CD4-positive, alpha-beta T cell (primary cell): Measurements from ENCODE around the gene KCNH4. TPM values are rescaled to one million over a fixed set of nuclear protein-coding genes. Genes with fewer than 3 reads are reported as not detected.

Experiments used
- ATAC-seq: fragments of 200-7000 bp; cut with Tn5 transposase; one replicate; pipeline ENCODE4 v1.10.0; 2022; ENCODE audit warnings: mild to moderate bottlenecking; ENCODE audit not compliant: poor library complexity
- CTCF ChIA-PET: fragments of 350-600 bp; sonication (Branson Sonifier 250); formaldehyde crosslinking; loops from one replicate; lab custom pipeline; 2021; ENCODE audit warnings: antibody characterized with exemption, inconsistent platforms; lab: Charles Lee
- POLR2A ChIA-PET: fragments of 350-600 bp; sonication (Branson Sonifier 250); formaldehyde crosslinking; loops from one replicate; lab custom pipeline; 2021; ENCODE audit warnings: antibody characterized with exemption, inconsistent platforms; lab: Charles Lee
- DNase-seq, 14 experiments: peaks; one replicate each; pipeline ENCODE4 v3.0.0-alpha.2; 2013 to 2020; ENCODE audit warnings: mixed read lengths in 2 of 14
- H3K27ac ChIP-seq, 2 donors: one replicate each; pipeline versions ENCODE4 v1.5.1 to v1.7.0; 2013; ENCODE audit warnings: low read length in 2 of 2, low read depth in 1 of 2, mild to moderate bottlenecking in 1 of 2
- H3K27me3 ChIP-seq, 2 experiments: 1 replicate in 1 of 2; 2 replicates in 1 of 2; pipeline versions ENCODE4 v1.6.1 to v1.7.0; 2013; ENCODE audit warnings: low read length in 2 of 2, control low read depth in 1 of 2, mild to moderate bottlenecking in 1 of 2, moderate library complexity in 1 of 2; ENCODE audit not compliant: insufficient read depth in 2 of 2, control insufficient read depth in 1 of 2
- H3K36me3 ChIP-seq: one replicate; pipeline ENCODE4 v1.6.1; 2013; ENCODE audit warnings: low read length, control low read depth; ENCODE audit not compliant: insufficient read depth
- H3K4me1 ChIP-seq: one replicate; pipeline ENCODE4 v1.6.1; 2013; ENCODE audit warnings: low read length, control low read depth; ENCODE audit not compliant: insufficient read depth
- H3K4me3 ChIP-seq: one replicate; pipeline ENCODE4 v1.5.1; 2013; ENCODE audit warnings: mild to moderate bottlenecking, low read length, moderate library complexity
- H3K9me3 ChIP-seq, 2 experiments: 1 replicate in 1 of 2; 2 replicates in 1 of 2; pipeline versions ENCODE4 v1.6.1 to v1.7.0; 2013; ENCODE audit warnings: low read length in 2 of 2, mild to moderate bottlenecking in 2 of 2, control low read depth in 1 of 2, moderate library complexity in 1 of 2; ENCODE audit not compliant: control insufficient read depth in 1 of 2, insufficient read depth in 1 of 2
- H3K27ac Mint-ChIP-seq: one replicate; pipeline ENCODE4 v1.8.0; 2020; ENCODE audit warnings: mixed read lengths
- H3K27me3 Mint-ChIP-seq: one replicate; pipeline ENCODE4 v1.8.0; 2021; ENCODE audit warnings: mixed read lengths
- H3K36me3 Mint-ChIP-seq: one replicate; pipeline ENCODE4 v1.8.0; 2021; ENCODE audit warnings: low read depth, mixed read lengths
- H3K4me1 Mint-ChIP-seq: one replicate; pipeline ENCODE4 v1.8.0; 2021; ENCODE audit warnings: low read depth, mixed read lengths
- H3K4me3 Mint-ChIP-seq: one replicate; pipeline ENCODE4 v1.8.0; 2020; ENCODE audit warnings: mild to moderate bottlenecking, mixed read lengths
- H3K9me3 Mint-ChIP-seq: one replicate; pipeline ENCODE4 v1.8.0; 2020; ENCODE audit warnings: mixed read lengths
- intact Hi-C, 2 experiments: fragments of 100-400 bp; cut with DNase I in 1 of 2; cut with micrococcal nuclease in 1 of 2; formaldehyde crosslinking; loops; one replicate each; pipeline versions ENCODE4 v1.15.1 to v1.9.0; 2023 to 2025; cut with DNase I, micrococcal nuclease
- total RNA-seq, 174 experiments: library from RNA in 2 of 174; stranded (reverse) in 2 of 174; gene quantifications; one replicate each; pipeline ENCODE4 v1.2.3 and lab custom pipeline; 2021 to 2026
- TF ChIP-seq, protein P1 (sequence below): fragments of 200-600 bp; IDR thresholded peaks from one replicate; pipeline ENCODE4 v1.8.0; 2022; ENCODE audit warnings: antibody characterized with exemption, mild to moderate bottlenecking

KCNH4 gene
- total RNA-seq, 2 experiments from 2014 or later, result 0.17 to 0.25 TPM

DNA sequence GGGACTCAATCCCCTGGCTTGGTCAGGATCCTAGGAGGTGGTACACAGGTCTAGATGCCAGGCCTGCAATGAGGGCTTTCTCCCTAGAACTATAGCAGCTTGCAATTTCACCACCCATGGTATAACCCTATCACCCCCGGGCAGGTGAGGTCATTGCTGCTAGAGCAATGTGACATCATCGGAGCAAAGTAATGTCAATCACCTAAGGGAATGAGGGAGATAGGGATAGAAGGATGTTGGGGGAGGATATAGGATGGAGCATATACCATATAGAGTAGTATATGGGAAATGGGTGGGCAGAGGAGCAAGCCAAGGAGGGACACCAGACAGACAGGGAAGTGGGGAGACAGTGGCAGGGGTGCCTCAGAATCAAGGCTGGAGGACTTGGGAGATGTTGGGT lies 3.3 kb downstream of the KCNH4 start:
- CTCF ChIA-PET, result no interaction called here

GRCh38 chr17:42174126-42174783 lies 6.7 kb downstream of the KCNH4 start:
- Mint-ChIP-seq H3K27ac (no peak overlapping the region), H3K36me3 (no peaks in the 10 kb centered on the region), H3K4me1 (peaks cover 7% of the 10 kb centered on the region), H3K4me3 (no peak overlapping the region), H3K9me3 (no peaks in the 10 kb centered on the region), H3K27me3 (peaks cover 16% of the 10 kb centered on the region)
- H3K4me1 ChIP-seq, result peaks cover 15% of the 10 kb centered on the region
- intact Hi-C loops, result no loop called here
- CTCF ChIA-PET, result no interaction called here
- no peak overlapping the region for H3K27ac ChIP-seq
- no peak overlapping the region for H3K4me3 ChIP-seq
- no peaks in the 10 kb centered on the region for H3K36me3 ChIP-seq
- POLR2A ChIA-PET, result no interaction called here
- H3K9me3 ChIP-seq, result no peaks in the 10 kb centered on the region
- TF ChIP-seq, protein P1, sequence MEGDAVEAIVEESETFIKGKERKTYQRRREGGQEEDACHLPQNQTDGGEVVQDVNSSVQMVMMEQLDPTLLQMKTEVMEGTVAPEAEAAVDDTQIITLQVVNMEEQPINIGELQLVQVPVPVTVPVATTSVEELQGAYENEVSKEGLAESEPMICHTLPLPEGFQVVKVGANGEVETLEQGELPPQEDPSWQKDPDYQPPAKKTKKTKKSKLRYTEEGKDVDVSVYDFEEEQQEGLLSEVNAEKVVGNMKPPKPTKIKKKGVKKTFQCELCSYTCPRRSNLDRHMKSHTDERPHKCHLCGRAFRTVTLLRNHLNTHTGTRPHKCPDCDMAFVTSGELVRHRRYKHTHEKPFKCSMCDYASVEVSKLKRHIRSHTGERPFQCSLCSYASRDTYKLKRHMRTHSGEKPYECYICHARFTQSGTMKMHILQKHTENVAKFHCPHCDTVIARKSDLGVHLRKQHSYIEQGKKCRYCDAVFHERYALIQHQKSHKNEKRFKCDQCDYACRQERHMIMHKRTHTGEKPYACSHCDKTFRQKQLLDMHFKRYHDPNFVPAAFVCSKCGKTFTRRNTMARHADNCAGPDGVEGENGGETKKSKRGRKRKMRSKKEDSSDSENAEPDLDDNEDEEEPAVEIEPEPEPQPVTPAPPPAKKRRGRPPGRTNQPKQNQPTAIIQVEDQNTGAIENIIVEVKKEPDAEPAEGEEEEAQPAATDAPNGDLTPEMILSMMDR, result no peak
- DNase-seq, result no peak
- peaks cover 0 to 3% of the 10 kb centered on the region in 2 experiments for H3K27me3 ChIP-seq
- no peak for ATAC-seq

More for the DNA sequence above, 3.3 kb downstream of the KCNH4 start:
- POLR2A ChIA-PET, result no interaction called here
- Histone ChIP-seq H3K4me3 (no peak overlapping the region), H3K27me3 (peaks cover 0 to 15% of the 10 kb centered on the region in 2 experiments), H3K4me1 (peaks cover 40% of the 10 kb centered on the region), H3K27ac (no peak overlapping the region), H3K36me3 (no peaks in the 10 kb centered on the region), H3K9me3 (peaks cover 0 to 12% of the 10 kb centered on the region in 2 experiments)
- DNase-seq (no peak), ATAC-seq (no peak)
- H3K4me1 Mint-ChIP-seq, result peaks cover 27% of the 10 kb centered on the region
- peaks cover 38% of the 10 kb centered on the region for H3K27me3 Mint-ChIP-seq
- H3K9me3 Mint-ChIP-seq, result no peaks in the 10 kb centered on the region
- intact Hi-C loops, result loop anchor here in 1 of 2 experiments (2.0 kb wide), 1 partner anchor 21 kb away; no protein-coding TSS in a partner anchor
- H3K27ac Mint-ChIP-seq, result no peak overlapping the region
- TF ChIP-seq, protein P1, result no peak
- H3K4me3 Mint-ChIP-seq, result peak overlapping the region; percentile 48
- no peaks in the 10 kb centered on the region for H3K36me3 Mint-ChIP-seq

GRCh38 chr17:42171831-42172230 lies 9.1 kb downstream of the KCNH4 start:
- Mint-ChIP-seq H3K4me1 (no peaks in the 10 kb centered on the region), H3K9me3 (no peaks in the 10 kb centered on the region), H3K27ac (no peak overlapping the region), H3K4me3 (no peak overlapping the region), H3K36me3 (no peaks in the 10 kb centered on the region), H3K27me3 (no peaks in the 10 kb centered on the region)
- CTCF ChIA-PET, result no interaction called here
- H3K27me3 ChIP-seq, result no peaks in the 10 kb centered on the region
- H3K36me3 ChIP-seq, result no peaks in the 10 kb centered on the region
- H3K9me3 ChIP-seq, result no peaks in the 10 kb centered on the region
- intact Hi-C loops, result no loop called here
- TF ChIP-seq, protein P1, result no peak
- H3K4me1 ChIP-seq, result peaks cover 3% of the 10 kb centered on the region
- no peak for DNase-seq
- POLR2A ChIA-PET, result no interaction called here
- ATAC-seq, result no peak
- H3K4me3 ChIP-seq, result no peak overlapping the region
- H3K27ac ChIP-seq, result no peak overlapping the region
